Liver (tissue), 3 donors: ENCODE data around the gene FMOD.

Experiments
- ATF3 ChIP-seq: IDR thresholded peaks from 2 replicates; pipeline ENCODE4 v1.6.1; 2016; ENCODE audit warnings: antibody characterized with exemption
- CTCF ChIP-seq: fragments of 150-350 bp; IDR thresholded peaks from 2 replicates; pipeline ENCODE4 v1.5.1; 2017; ENCODE audit warnings: improper control_type of control experiment, low read depth, low read length; ENCODE audit not compliant: missing input control
- EGR1 ChIP-seq, 2 donors: IDR thresholded peaks; 2 replicates each; pipeline ENCODE4 v1.6.1; 2016 to 2018; ENCODE audit warnings: antibody characterized with exemption in 2 of 2, low read depth in 2 of 2
- GABPA ChIP-seq, 2 donors: IDR thresholded peaks in 1 of 2; conservative IDR thresholded peaks in 1 of 2; 2 replicates each; pipeline ENCODE4 v1.6.1; 2016; ENCODE audit warnings: antibody characterized with exemption in 2 of 2, mild to moderate bottlenecking in 1 of 2, moderate library complexity in 1 of 2
- MAX ChIP-seq: IDR thresholded peaks from 2 replicates; pipeline ENCODE4 v1.6.1; 2016; ENCODE audit warnings: antibody characterized with exemption
- NR2F2 ChIP-seq: IDR thresholded peaks from 2 replicates; pipeline ENCODE4 v1.6.1; 2016; ENCODE audit warnings: antibody characterized with exemption
- RAD21 ChIP-seq, 2 donors: IDR thresholded peaks; 2 replicates each; pipeline ENCODE4 v1.6.1; 2016; ENCODE audit warnings: antibody characterized with exemption in 2 of 2, mild to moderate bottlenecking in 2 of 2
- REST ChIP-seq: IDR thresholded peaks from 2 replicates; pipeline ENCODE4 v1.6.1; 2016; ENCODE audit warnings: antibody characterized with exemption, mild to moderate bottlenecking
- RXRA ChIP-seq, 2 donors: IDR thresholded peaks; 2 replicates each; pipeline ENCODE4 v1.6.1; 2017 to 2018; ENCODE audit warnings: antibody characterized with exemption in 2 of 2, mild to moderate bottlenecking in 1 of 2
- SP1 ChIP-seq: IDR thresholded peaks from 2 replicates; pipeline ENCODE4 v1.6.1; 2018; ENCODE audit warnings: antibody characterized with exemption, mild to moderate bottlenecking
- TAF1 ChIP-seq: conservative IDR thresholded peaks from 2 replicates; pipeline ENCODE4 v1.6.1; 2016; ENCODE audit warnings: antibody characterized with exemption, mild to moderate bottlenecking
- YY1 ChIP-seq: IDR thresholded peaks from 2 replicates; pipeline ENCODE4 v1.6.1; 2016; ENCODE audit warnings: antibody characterized with exemption, mild to moderate bottlenecking
- ZBTB33 ChIP-seq: IDR thresholded peaks from 2 replicates; pipeline ENCODE4 v1.6.1; 2016; ENCODE audit warnings: antibody characterized with exemption
- donor health status: healthy.
- donor health status: healthy.

- TF ChIP-seq CTCF (no peak), MAX (no peak), GABPA (IDR thresholded peaks at IDR 0.05 in 1 of 2, conservative IDR thresholded peaks at IDR 0.05 in 1 of 2) (no peak), EGR1 (IDR thresholded peaks at IDR 0.05; ENCODE audit: low read depth in 2 of 2) (no peak), YY1 (no peak), SP1 (no peak), REST (no peak), ATF3 (no peak), NR2F2 (no peak), RXRA (IDR thresholded peaks at IDR 0.05) (no peak), RAD21 (IDR thresholded peaks at IDR 0.05) (no peak), TAF1 (no peak), ZBTB33 (no peak)
Observed at GRCh38 chr1:203299169-203299568, 51.8 kb downstream of the FMOD start.
